Measurements from ENCODE around the gene AGTPBP1. TPM values are rescaled to one million over a fixed set of nuclear protein-coding genes. Genes with fewer than 3 reads are reported as not detected.

AGTPBP1 gene
- total RNA-seq, 2 experiments from 2014 or later, result 39.8 to 45.9 TPM

DNA sequence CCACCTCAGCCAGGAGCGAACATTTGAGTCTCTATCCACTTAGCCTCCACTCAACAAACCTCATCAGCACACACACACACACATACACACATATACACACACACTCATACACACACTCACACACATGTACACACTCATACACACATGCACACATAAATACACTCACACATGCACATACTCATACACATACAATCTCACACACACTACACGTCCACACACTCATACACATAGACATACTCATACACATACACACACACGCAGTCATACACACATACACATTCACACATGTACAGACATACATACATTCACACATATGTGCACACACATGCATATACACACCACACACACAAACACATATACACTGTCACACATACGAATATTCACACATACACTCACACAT lies 208.2 kb downstream of the AGTPBP1 start:
- intact Hi-C loops (cut with DNase I, micrococcal nuclease), result no loop called here
- DNase-seq (no peak), ATAC-seq (no peak)
- Mint-ChIP-seq H3K36me3 (ENCODE audit: low read depth) (no peaks in the 10 kb centered on the region), H3K27me3 (no peaks in the 10 kb centered on the region), H3K27ac (no peak overlapping the region), H3K9me3 (ENCODE audit: low read depth) (no peaks in the 10 kb centered on the region), H3K4me3 (no peak overlapping the region), H3K4me1 (no peaks in the 10 kb centered on the region)
- ChIA-PET CTCF (no interaction called here), POLR2A (no interaction called here)

DNA sequence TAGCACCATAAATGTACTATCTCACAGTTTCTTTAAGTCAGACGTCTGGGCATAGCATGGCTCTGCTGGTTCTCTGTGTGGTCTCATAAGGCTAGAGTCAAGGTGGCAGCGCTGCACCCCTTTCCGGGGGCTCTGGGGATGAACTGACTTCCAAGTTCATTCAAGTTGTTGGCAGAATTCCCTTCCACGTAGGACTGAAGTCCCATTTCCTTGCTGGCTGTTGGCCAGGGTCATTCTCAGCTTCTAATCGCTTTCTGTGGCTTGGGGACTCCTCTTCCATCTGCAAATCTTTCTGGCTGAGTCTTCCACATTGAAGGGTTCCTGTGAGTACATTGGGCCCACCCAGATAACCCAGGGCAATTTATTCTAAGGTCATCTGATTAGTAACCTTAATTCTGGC lies 211.0 kb downstream of the AGTPBP1 start:
- Mint-ChIP-seq H3K4me3 (no peak overlapping the region), H3K9me3 (ENCODE audit: low read depth) (no peaks in the 10 kb centered on the region), H3K27ac (no peak overlapping the region), H3K4me1 (no peaks in the 10 kb centered on the region), H3K36me3 (ENCODE audit: low read depth) (no peaks in the 10 kb centered on the region), H3K27me3 (peaks cover 7% of the 10 kb centered on the region)
- CTCF ChIA-PET, result no interaction called here
- POLR2A ChIA-PET, result no interaction called here
- intact Hi-C loops (cut with DNase I, micrococcal nuclease), result no loop called here
- DNase-seq, result no peak
- ATAC-seq, result no peak

DNA sequence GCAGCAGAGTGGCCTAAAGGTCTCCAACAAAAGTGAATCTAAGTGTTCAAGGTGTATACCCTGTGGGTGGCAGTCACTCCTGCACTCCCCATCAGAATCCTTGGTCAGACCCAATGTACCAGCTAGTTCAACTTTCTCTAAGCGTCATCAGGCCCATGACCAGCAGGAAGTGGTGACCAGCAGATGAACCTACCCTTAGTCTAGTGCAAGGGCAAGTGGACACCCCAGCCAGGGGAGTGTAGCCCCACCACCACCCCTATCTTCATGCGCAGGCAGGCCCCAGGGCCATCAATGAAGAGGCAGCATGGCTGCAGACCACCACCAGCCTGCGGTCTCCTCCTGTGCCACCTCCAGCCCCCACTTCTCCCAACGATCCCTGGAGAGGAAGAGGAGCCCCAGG lies 213.1 kb downstream of the AGTPBP1 start:
- H3K9me3 Mint-ChIP-seq (ENCODE audit: low read depth), result no peaks in the 10 kb centered on the region
- DNase-seq, result no peak
- no peak for ATAC-seq
- H3K36me3 Mint-ChIP-seq (ENCODE audit: low read depth), result no peaks in the 10 kb centered on the region
- no peaks in the 10 kb centered on the region for H3K4me1 Mint-ChIP-seq
- peaks cover 15% of the 10 kb centered on the region for H3K27me3 Mint-ChIP-seq
- intact Hi-C loops (cut with DNase I, micrococcal nuclease), result no loop called here
- no peak overlapping the region for H3K4me3 Mint-ChIP-seq
- no peak overlapping the region for H3K27ac Mint-ChIP-seq
- ChIA-PET CTCF (no interaction called here), POLR2A (no interaction called here)

DNA sequence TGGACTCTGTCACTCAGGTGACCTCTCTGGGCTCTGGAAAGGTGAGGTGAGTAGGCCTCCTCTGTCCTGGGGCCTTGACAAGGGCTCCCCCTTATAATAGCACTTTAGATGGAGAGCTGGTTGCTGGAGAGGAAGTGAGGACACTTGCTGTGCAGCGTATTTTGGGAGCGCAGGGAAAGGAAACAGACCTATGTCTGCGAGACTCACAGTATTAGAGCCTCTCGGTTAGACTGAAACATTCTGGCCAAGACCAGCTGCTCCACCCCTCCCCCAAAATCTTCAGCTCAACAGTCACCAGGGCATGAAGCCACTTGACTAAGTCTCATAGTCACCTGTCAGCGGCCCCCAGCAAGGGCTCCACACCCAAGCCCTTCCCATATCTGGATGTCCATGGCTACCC lies 213.6 kb downstream of the AGTPBP1 start:
- ATAC-seq, result no peak
- no peaks in the 10 kb centered on the region for H3K4me1 Mint-ChIP-seq
- intact Hi-C loops (cut with DNase I, micrococcal nuclease), result no loop called here

DNA sequence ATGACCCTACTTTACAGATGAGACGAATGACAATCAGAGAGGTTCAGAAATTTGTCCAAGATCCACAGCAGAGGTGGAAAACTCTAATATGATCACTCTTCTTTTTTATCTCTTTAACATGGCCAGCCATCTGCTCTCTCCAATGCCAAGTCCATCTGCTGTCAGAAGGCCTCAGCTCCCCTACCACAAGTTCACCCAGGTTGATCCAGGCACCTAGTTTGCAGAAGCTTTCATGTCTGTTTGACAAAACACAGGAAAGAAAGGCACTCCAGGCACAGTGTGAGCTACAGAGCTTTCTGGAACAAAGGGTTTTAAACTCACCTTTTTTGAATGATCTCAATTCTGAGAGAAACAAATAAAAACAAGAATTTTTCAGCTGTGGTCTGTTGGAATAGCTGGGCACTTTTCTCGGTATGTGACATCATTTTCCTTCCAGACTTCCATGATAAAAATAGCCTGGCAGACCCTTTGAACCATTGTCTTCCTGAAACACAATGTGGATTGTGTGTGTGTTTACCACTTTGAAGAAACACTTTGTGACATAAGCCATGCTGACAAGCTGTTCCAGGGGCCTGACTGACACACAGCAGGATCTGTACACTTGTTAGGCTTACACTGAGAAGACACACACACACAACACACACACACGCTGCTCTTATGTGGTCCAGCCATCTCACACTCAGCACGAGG lies 214.3 kb downstream of the AGTPBP1 start:
- intact Hi-C loops (cut with DNase I, micrococcal nuclease), result no loop called here
- H3K36me3 Mint-ChIP-seq (ENCODE audit: low read depth), result no peaks in the 10 kb centered on the region
- DNase-seq (no peak), ATAC-seq (no peak)
- CTCF ChIA-PET, result no interaction called here
- POLR2A ChIA-PET, result no interaction called here
- H3K27me3 Mint-ChIP-seq, result peaks cover 21% of the 10 kb centered on the region
- peaks cover 2% of the 10 kb centered on the region for H3K4me1 Mint-ChIP-seq
- H3K9me3 Mint-ChIP-seq (ENCODE audit: low read depth), result no peaks in the 10 kb centered on the region
- H3K27ac Mint-ChIP-seq, result no peak overlapping the region
- no peak overlapping the region for H3K4me3 Mint-ChIP-seq

More for the DNA sequence above, 213.6 kb downstream of the AGTPBP1 start:
- Mint-ChIP-seq H3K9me3 (ENCODE audit: low read depth) (no peaks in the 10 kb centered on the region), H3K27ac (no peak overlapping the region), H3K36me3 (ENCODE audit: low read depth) (no peaks in the 10 kb centered on the region), H3K27me3 (peaks cover 15% of the 10 kb centered on the region), H3K4me3 (no peak overlapping the region)
- POLR2A ChIA-PET, result no interaction called here
- CTCF ChIA-PET, result no interaction called here
- no peak for DNase-seq

DNA sequence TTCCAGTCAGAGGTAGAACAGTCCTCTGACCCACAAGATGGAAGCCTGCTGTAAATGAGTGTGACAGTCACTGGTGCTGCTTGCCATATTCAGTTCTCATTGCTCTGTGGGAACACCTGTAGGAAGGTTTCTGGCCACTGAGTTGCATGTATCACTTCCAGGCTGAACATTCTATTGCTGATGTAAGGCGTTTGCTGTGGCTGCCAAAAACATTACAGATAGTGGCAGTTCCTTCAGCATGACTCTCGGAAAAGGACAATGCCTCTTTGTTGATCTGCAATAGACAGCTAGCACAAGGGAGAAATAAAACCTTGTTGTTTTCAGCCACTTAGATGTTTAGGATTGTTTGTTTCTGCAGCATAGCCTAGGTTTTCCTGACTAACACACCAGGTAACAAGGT lies 217.2 kb downstream of the AGTPBP1 start:
- DNase-seq, result no peak
- POLR2A ChIA-PET, result no interaction called here
- Mint-ChIP-seq H3K27me3 (peaks cover 39% of the 10 kb centered on the region), H3K4me3 (no peak overlapping the region), H3K4me1 (peaks cover 5% of the 10 kb centered on the region), H3K27ac (no peak overlapping the region), H3K9me3 (ENCODE audit: low read depth) (no peaks in the 10 kb centered on the region), H3K36me3 (ENCODE audit: low read depth) (no peaks in the 10 kb centered on the region)
- ATAC-seq, result no peak
- CTCF ChIA-PET, result no interaction called here
- intact Hi-C loops (cut with DNase I, micrococcal nuclease), result no loop called here

DNA sequence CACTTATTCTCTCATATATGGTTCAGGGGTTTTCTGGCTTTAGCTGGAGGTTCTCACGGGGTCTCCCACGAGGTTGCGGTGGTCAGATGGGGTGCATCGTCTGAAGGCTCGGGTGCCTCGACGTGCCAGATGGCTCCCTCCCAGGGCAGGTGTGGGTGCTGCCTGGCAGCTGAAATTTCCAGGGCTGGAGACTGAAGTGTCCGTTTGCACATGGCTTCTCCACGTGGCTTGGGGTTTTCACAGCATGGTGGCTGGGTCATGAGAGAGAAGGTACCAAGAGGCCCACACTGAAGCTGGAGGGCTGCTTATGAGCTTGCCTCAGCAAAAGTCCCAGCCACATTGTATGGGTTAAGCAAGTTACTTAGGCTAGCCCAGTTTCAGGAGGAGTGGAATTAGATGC lies 218.6 kb downstream of the AGTPBP1 start:
- ChIA-PET POLR2A (interaction anchor here (0.5 kb wide), 1 partner anchor 755 kb away, joined by 3 read pairs; no protein-coding TSS in a partner anchor), CTCF (no interaction called here)
- ATAC-seq, result no peak
- H3K4me1 Mint-ChIP-seq, result peaks cover 5% of the 10 kb centered on the region
- intact Hi-C loops (cut with DNase I, micrococcal nuclease), result no loop called here
- peaks cover 41% of the 10 kb centered on the region for H3K27me3 Mint-ChIP-seq
- H3K9me3 Mint-ChIP-seq (ENCODE audit: low read depth), result no peaks in the 10 kb centered on the region
- no peak for DNase-seq
- H3K4me3 Mint-ChIP-seq, result no peak overlapping the region
- no peak overlapping the region for H3K27ac Mint-ChIP-seq
- no peaks in the 10 kb centered on the region for H3K36me3 Mint-ChIP-seq (ENCODE audit: low read depth)

DNA sequence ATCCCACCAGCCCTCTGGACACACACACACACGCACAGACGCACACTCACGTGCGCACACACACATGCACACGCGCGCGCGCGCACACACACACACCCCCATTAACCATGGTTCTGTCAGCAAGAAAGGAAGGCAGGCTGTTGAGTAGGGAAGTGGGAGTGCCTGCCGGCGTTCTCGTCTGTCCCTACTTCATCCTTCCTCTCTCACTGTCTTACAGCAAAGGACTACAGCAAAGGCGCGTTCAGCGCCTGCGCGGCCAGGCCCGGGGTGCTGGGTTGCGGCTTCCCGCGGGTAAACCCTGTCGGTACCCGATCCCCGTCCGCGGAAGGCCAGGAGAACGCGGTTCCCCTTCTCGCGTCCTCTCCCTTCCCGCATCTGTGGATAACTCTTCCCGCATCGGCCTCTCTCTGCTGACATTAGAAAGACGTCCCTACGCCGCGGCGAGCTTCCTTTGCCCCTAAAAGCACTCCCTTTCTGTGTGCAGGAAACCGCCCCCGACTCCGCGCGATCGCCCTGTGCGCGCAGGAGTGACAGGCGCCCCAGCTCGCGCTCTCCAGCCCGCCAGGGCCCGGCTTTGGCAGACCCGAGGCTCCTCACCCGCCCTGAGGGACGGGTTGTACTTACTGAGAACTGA lies 219.2 kb downstream of the AGTPBP1 start:
- peaks cover 41% of the 10 kb centered on the region for H3K27me3 Mint-ChIP-seq

DNA sequence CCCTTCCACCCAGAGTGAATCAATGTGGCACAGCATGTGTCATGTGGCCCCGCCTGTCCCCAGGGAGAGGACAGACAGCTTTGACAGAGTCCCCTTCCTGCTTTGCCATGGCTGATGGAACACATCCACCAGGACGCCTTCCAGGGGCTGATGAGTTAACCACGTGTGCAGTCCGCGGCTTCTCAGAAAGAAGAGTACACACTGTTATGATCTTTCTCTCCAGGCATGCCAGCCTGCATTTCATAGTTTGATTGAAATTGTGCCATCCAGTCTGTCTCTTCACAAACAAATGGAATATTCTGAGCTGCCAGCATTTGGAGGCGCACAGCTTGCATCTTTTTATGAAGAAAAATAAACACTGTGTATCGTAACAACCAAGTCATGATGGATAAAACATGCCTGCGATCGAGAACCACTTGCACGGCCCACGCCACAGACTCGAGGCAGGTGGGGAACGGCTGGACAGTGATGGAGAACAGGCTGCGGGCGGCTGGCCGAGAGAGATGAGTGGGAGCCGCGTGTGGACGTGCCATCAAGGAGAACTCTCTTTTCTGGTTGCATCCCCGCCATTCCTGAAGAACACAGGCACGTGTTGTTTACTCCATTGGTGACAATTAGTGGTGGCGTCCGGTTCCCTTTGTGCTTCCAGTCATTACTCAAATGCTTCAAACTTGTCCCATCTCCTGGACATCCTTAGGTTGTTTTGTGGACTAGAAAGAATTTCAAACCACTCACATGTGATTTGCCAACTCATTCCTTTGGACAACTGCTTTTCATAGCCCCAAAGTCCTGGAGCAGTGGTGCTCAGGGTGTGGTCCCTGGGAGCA lies 220.2 kb downstream of the AGTPBP1 start:
- no peak for ATAC-seq
- POLR2A ChIA-PET, result no interaction called here
- intact Hi-C loops (cut with DNase I, micrococcal nuclease), result no loop called here

More for the DNA sequence above, 219.2 kb downstream of the AGTPBP1 start:
- intact Hi-C loops (cut with DNase I, micrococcal nuclease), result no loop called here
- DNase-seq (peak; percentile 60), ATAC-seq (peak; percentile 89)
- ChIA-PET POLR2A (interaction anchor here (0.5 kb wide), 1 partner anchor 756 kb away, joined by 3 read pairs; no protein-coding TSS in a partner anchor), CTCF (no interaction called here)
- H3K9me3 Mint-ChIP-seq (ENCODE audit: low read depth), result no peaks in the 10 kb centered on the region
- H3K27ac Mint-ChIP-seq, result no peak overlapping the region
- peaks cover 5% of the 10 kb centered on the region for H3K4me1 Mint-ChIP-seq
- H3K4me3 Mint-ChIP-seq, result peak overlapping the region; percentile 73
- no peaks in the 10 kb centered on the region for H3K36me3 Mint-ChIP-seq (ENCODE audit: low read depth)

DNA sequence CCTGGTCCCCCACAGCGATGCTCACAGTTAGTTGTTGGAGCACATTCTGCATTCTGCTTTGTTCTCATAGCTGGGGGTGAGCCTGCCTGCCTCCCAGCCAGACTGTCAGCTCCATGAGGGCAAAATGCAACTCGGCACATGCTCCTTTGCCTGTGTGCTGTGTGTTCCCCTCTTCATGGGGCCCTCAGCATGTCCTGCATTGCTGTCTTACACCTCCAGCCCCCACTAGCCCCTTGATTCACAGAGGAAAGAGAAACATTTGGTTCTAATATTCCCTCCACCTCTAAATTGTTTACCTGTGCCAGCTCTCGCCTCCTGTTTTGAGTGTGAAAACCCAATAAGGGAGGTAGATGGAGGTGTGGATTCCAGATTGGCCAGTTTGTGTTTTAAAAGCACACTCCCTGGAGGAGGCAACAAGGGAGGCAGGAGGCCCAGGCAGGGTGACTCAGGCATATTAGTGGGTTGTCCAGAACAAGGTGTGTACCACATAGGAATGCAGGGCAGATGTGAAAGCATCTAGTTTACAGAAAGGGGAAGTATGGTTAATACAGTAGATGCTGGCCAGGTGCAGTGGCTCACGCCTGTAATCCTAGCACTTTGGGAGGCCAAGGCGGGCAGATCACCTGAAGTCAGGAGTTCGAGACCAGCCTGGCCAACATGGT lies 224.6 kb downstream of the AGTPBP1 start:
- no peak overlapping the region for H3K4me3 Mint-ChIP-seq
- ATAC-seq (no peak), DNase-seq (no peak)
- intact Hi-C loops (cut with DNase I, micrococcal nuclease), result no loop called here
- ChIA-PET CTCF (interaction anchor here (0.8 kb wide), 1 partner anchor 131 kb away, joined by 3 read pairs; no protein-coding TSS in a partner anchor), POLR2A (no interaction called here)
- peaks cover under 1% of the 10 kb centered on the region for H3K4me1 Mint-ChIP-seq
- no peak overlapping the region for H3K27ac Mint-ChIP-seq
- no peaks in the 10 kb centered on the region for H3K36me3 Mint-ChIP-seq (ENCODE audit: low read depth)
- no peaks in the 10 kb centered on the region for H3K9me3 Mint-ChIP-seq (ENCODE audit: low read depth)
- H3K27me3 Mint-ChIP-seq, result peaks cover 23% of the 10 kb centered on the region

More for the DNA sequence above, 220.2 kb downstream of the AGTPBP1 start:
- no peak for DNase-seq
- CTCF ChIA-PET, result no interaction called here
- H3K9me3 Mint-ChIP-seq (ENCODE audit: low read depth), result no peaks in the 10 kb centered on the region
- H3K36me3 Mint-ChIP-seq (ENCODE audit: low read depth), result no peaks in the 10 kb centered on the region
- H3K27me3 Mint-ChIP-seq, result peaks cover 41% of the 10 kb centered on the region
- no peak overlapping the region for H3K27ac Mint-ChIP-seq
- H3K4me3 Mint-ChIP-seq, result peak overlapping the region; percentile 73
- H3K4me1 Mint-ChIP-seq, result peaks cover 5% of the 10 kb centered on the region

DNA sequence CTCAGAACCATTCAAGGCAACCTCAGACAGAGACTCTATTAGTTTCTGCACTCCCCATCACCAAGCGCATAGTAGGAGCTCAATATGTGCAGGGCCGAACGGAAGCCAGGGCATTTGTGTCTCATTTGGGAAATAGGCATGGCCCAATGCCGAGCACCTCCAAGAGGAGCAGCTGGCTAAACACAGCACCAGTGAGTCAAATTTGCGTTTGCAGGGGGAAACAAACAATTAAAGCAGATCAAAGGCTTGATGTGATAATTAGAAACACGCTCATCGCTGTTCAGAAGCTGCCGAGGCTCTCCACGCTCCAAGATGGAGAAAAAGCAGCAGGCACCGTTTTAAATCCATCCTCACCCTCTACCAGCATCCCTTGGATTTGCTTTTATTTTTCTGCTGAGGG lies 225.3 kb downstream of the AGTPBP1 start:
- no peak for DNase-seq
- Mint-ChIP-seq H3K4me1 (no peaks in the 10 kb centered on the region), H3K9me3 (ENCODE audit: low read depth) (no peaks in the 10 kb centered on the region), H3K4me3 (no peak overlapping the region), H3K36me3 (ENCODE audit: low read depth) (no peaks in the 10 kb centered on the region), H3K27me3 (peaks cover 19% of the 10 kb centered on the region), H3K27ac (no peak overlapping the region)
- no peak for ATAC-seq
- intact Hi-C loops (cut with DNase I, micrococcal nuclease), result no loop called here
- ChIA-PET POLR2A (no interaction called here), CTCF (no interaction called here)

All from activated CD4-positive, alpha-beta T cell treated with anti-CD3 and anti-CD28 coated beads for 36 hours (primary cell).